ENCODE results near the gene MAP2K6. TPM values are rescaled to one million over a fixed set of nuclear protein-coding genes. Genes with fewer than 3 reads are reported as not detected.

Gene MAP2K6
- total and polyA plus RNA-seq, 2 of the 8 experiments (the other 6 are each of a cell fraction or from before 2014, with no cell fraction given): 11.0 to 44.1 TPM

- H3K27me3 ChIP-seq (replicated peaks in 1 of 4; ENCODE audit: control insufficient read depth in 3 of 4, extremely low read depth in 1 of 4, insufficient read depth in 3 of 4, low read length in 3 of 4): no peaks in the 10 kb centered on the region
- no peak overlapping the region for H2BK20ac ChIP-seq (ENCODE audit: low read length)
- H3K56ac ChIP-seq (replicated peaks; ENCODE audit: insufficient read length, low read depth, low read length): no peak overlapping the region
- no peak overlapping the region for H2BK15ac ChIP-seq (ENCODE audit: low read length)
- DNase-seq (ENCODE audit: low read depth in 1 of 2, low spot score in 2 of 2): no peak
- H2BK12ac ChIP-seq (ENCODE audit: low read depth, low read length): no peak overlapping the region
- no peak for FAIRE-seq
- H3K14ac ChIP-seq (ENCODE audit: insufficient read length): no peak overlapping the region
- H4K20me1 ChIP-seq (replicated peaks in 1 of 2; ENCODE audit: control insufficient read depth in 1 of 2, insufficient read depth in 2 of 2, low read length in 2 of 2): no peaks in the 10 kb centered on the region
- no peak overlapping the region for H3K4ac ChIP-seq (replicated peaks; ENCODE audit: insufficient read length, low read depth, low read length)
- H2AFZ ChIP-seq (ENCODE audit: low read length): no peak overlapping the region
- no peak overlapping the region for H2BK120ac ChIP-seq (replicated peaks; ENCODE audit: low read depth, low read length)
- no peaks in the 10 kb centered on the region for H3K9me3 ChIP-seq (ENCODE audit: insufficient read depth in 2 of 2, low read depth in 1 of 2, low read length in 1 of 2)
- H3K4me1 ChIP-seq (replicated peaks in 1 of 4; ENCODE audit: control insufficient read depth in 3 of 4, insufficient read depth in 4 of 4, low read length in 3 of 4): no peaks in the 10 kb centered on the region
- no peak overlapping the region for H4K91ac ChIP-seq (replicated peaks; ENCODE audit: insufficient read length, low read length)
- H3K18ac ChIP-seq (ENCODE audit: extremely low read depth, low read length): no peak overlapping the region
- ChIA-PET CTCF (ENCODE audit: partially characterized antibody) (interaction anchor here (0.6 to 10.4 kb wide), 6 partner anchors 9 to 821 kb away, joined by 3 to 93 read pairs (median 3); no protein-coding TSS in a partner anchor), POLR2A (ENCODE audit: partially characterized antibody) (no interaction called here)
- H3K79me2 ChIP-seq (ENCODE audit: control insufficient read depth in 1 of 2, insufficient read depth in 2 of 2, low read length in 2 of 2): no peaks in the 10 kb centered on the region
- no peak overlapping the region for H2BK5ac ChIP-seq (ENCODE audit: low read depth, low read length)
- no peak overlapping the region for H4K8ac ChIP-seq (ENCODE audit: extremely low read depth, insufficient read depth, low read length)
- no peak overlapping the region for H3K23ac ChIP-seq (ENCODE audit: insufficient read length)
- no peak overlapping the region for H2AK5ac ChIP-seq (ENCODE audit: low read depth, low read length)
- no peaks in the 10 kb centered on the region for H3K23me2 ChIP-seq (ENCODE audit: low read depth, low read length)
- no peak overlapping the region for H3K4me2 ChIP-seq (ENCODE audit: insufficient read depth in 1 of 2, low read depth in 2 of 2, low read length in 2 of 2)
- no peak overlapping the region for H3K9ac ChIP-seq (replicated peaks in 1 of 4; ENCODE audit: extremely low read depth in 1 of 4, low read depth in 3 of 4, low read length in 3 of 4)
- no peaks in the 10 kb centered on the region for H3K36me3 ChIP-seq (ENCODE audit: control insufficient read depth in 2 of 4, insufficient read depth in 4 of 4, low read length in 3 of 4)
- 84% methylated on average over 14 of the region's 15 CpGs; no CpG with 5 or more reads in 1 of the 2 experiments for WGBS, 2 experiments (ENCODE audit: extremely low coverage in 1 of 2, insufficient coverage in 1 of 2, insufficient read length in 1 of 2, insufficient replicate concordance in 2 of 2, low coverage in 1 of 2, low lambda C conversion rate in 2 of 2, missing lambda C conversion rate in 1 of 2)
- H3K79me1 ChIP-seq (ENCODE audit: low read depth, low read length): no peaks in the 10 kb centered on the region
- H3K27ac ChIP-seq (ENCODE audit: low read depth, low read length): no peak overlapping the region
- H3K4me3 ChIP-seq (ENCODE audit: extremely low read depth in 1 of 4, insufficient read depth in 2 of 4, low read depth in 3 of 4, low read length in 4 of 4): no peak overlapping the region
- no peak overlapping the region for H4K5ac ChIP-seq (ENCODE audit: insufficient read length, low read depth, low read length)
- TF ChIP-seq EZH2 (IDR thresholded peaks at IDR 0.05; ENCODE audit: low read depth, low read length, severe bottlenecking): no peak
- TF ChIP-seq SAP30 (IDR thresholded peaks at IDR 0.05; ENCODE audit: insufficient read depth, insufficient replicate concordance, low read length): no peak
- no peak for TF ChIP-seq SP1 (IDR thresholded peaks at IDR 0.05; ENCODE audit: low read depth, low read length)
- no peak for TF ChIP-seq NRF1 (IDR thresholded peaks at IDR 0.05; ENCODE audit: low read depth, low read length)
- TF ChIP-seq BCL11A (IDR thresholded peaks at IDR 0.05; ENCODE audit: low read depth in 2 of 2, low read length in 2 of 2): no peak
- TF ChIP-seq HDAC2 (IDR thresholded peaks at IDR 0.05; ENCODE audit: borderline replicate concordance in 1 of 2, low read depth in 2 of 2, low read length in 2 of 2): no peak
- no peak for TF ChIP-seq ATF2 (IDR thresholded peaks at IDR 0.05; ENCODE audit: low read length)
- no peak for TF ChIP-seq TBP (IDR thresholded peaks at IDR 0.05; ENCODE audit: low read depth, low read length)
- TF ChIP-seq SRF (IDR thresholded peaks at IDR 0.05; ENCODE audit: low read depth, low read length): no peak
- TF ChIP-seq RBBP5 (IDR thresholded peaks at IDR 0.05; ENCODE audit: borderline replicate concordance, low read depth, low read length): no peak
These were observed 23.5 kb upstream of the MAP2K6 start for GRCh38 chr17:69390795-69391501.

Measured in H1 (cell line).